IMR-90 (cell line): ENCODE data around the gene MTCL3.
A peak's percentile ranks its signal among the peaks of the same experiment; 100 is the strongest.

ENCODE experiments used
- ATAC-seq: fragments of 200-7000 bp; cut with Tn5 transposase; 2 replicates; pipeline ENCODE4 v1.9.1; 2020; ENCODE audit warnings: low read depth, mild to moderate bottlenecking, moderate library complexity
- BruUV-seq: library from RNA; stranded (reverse); fragments of 400-500 nt; replicated peaks from 2 replicates; lab custom pipeline; 2021; lab: Mats Ljungman, UMichigan
- CTCF ChIA-PET: fragments of 300-600 bp; formaldehyde crosslinking; extraction: SDS; loops from one replicate; lab custom pipeline; 2021; ENCODE audit warnings: antibody characterized with exemption; lab: Yijun Ruan, JAX
- POLR2A ChIA-PET: fragments of 300-600 bp; sonication (Branson Sonifier 250); formaldehyde crosslinking; loops from one replicate; lab custom pipeline; 2022; ENCODE audit warnings: antibody characterized with exemption; ENCODE audit not compliant: unreplicated experiment; lab: Charles Lee
- DNase-seq: peaks from one replicate; pipeline ENCODE4 v3.0.0; 2013
- H2AFZ ChIP-seq: replicated peaks from 2 replicates; pipeline ENCODE3; 2013; ENCODE audit warnings: low read length, mild to moderate bottlenecking; ENCODE audit not compliant: poor library complexity
- H2AK5ac ChIP-seq: 2 replicates; pipeline ENCODE4 v1.6.1; 2013; ENCODE audit warnings: low read depth, low read length, inconsistent platforms
- H2AK9ac ChIP-seq: replicated peaks from 2 replicates; pipeline ENCODE3; 2013; ENCODE audit warnings: mild to moderate bottlenecking, low read depth, low read length, moderate library complexity; ENCODE audit not compliant: poor library complexity
- H2BK120ac ChIP-seq: 2 replicates; pipeline ENCODE4 v1.6.1; 2013; ENCODE audit warnings: low read depth, low read length, inconsistent platforms
- H2BK15ac ChIP-seq: 3 replicates; pipeline ENCODE4 v1.6.1; 2013; ENCODE audit warnings: low read depth, low read length, inconsistent platforms
- H2BK20ac ChIP-seq: 2 replicates; pipeline ENCODE4 v1.6.1; 2013; ENCODE audit warnings: low read depth, mild to moderate bottlenecking, inconsistent platforms, low read length, moderate library complexity
- H2BK5ac ChIP-seq: 2 replicates; pipeline ENCODE4 v1.6.1; 2013; ENCODE audit warnings: mild to moderate bottlenecking, low read depth, low read length, inconsistent platforms; ENCODE audit not compliant: poor library complexity, severe bottlenecking
- H3K14ac ChIP-seq: replicated peaks from 2 replicates; pipeline ENCODE4 v1.6.1; 2013; ENCODE audit warnings: low read depth, low read length, inconsistent platforms
- H3K18ac ChIP-seq: 2 replicates; pipeline ENCODE4 v1.6.1; 2013; ENCODE audit warnings: low read depth, low read length, control low read depth
- H3K23ac ChIP-seq: 2 replicates; pipeline ENCODE4 v1.6.1; 2013; ENCODE audit warnings: low read depth, low read length, inconsistent platforms
- H3K27ac ChIP-seq: 2 replicates; pipeline ENCODE4 v1.5.1; 2013; ENCODE audit warnings: mild to moderate bottlenecking, control low read depth, low read length; ENCODE audit not compliant: insufficient read depth
- H3K27me3 ChIP-seq: 2 replicates; pipeline ENCODE4 v1.6.1; 2013; ENCODE audit warnings: low read length; ENCODE audit not compliant: control insufficient read depth, insufficient read depth
- H3K36me3 ChIP-seq: 2 replicates; pipeline ENCODE4 v1.6.1; 2013; ENCODE audit warnings: low read length, mixed read lengths; ENCODE audit not compliant: control insufficient read depth, insufficient read depth
- H3K4ac ChIP-seq: 2 replicates; pipeline ENCODE4 v1.6.1; 2013; ENCODE audit warnings: low read depth, low read length, inconsistent platforms
- H3K4me1 ChIP-seq: 2 replicates; pipeline ENCODE4 v1.6.1; 2013; ENCODE audit warnings: low read length, mixed read lengths; ENCODE audit not compliant: control insufficient read depth, insufficient read depth
- H3K4me2 ChIP-seq: 2 replicates; pipeline ENCODE4 v1.6.1; 2013; ENCODE audit warnings: low read depth, mild to moderate bottlenecking, control low read depth, low read length, moderate library complexity
- H3K4me3 ChIP-seq: 2 replicates; pipeline ENCODE4 v1.5.1; 2013; ENCODE audit warnings: low read depth, mild to moderate bottlenecking, control low read depth, low read length, moderate library complexity; ENCODE audit not compliant: insufficient read depth
- H3K56ac ChIP-seq: 2 replicates; pipeline ENCODE4 v1.6.1; 2013; ENCODE audit warnings: low read length, inconsistent platforms; ENCODE audit not compliant: insufficient read depth; ENCODE audit errors: extremely low read depth
- H3K79me1 ChIP-seq, 2 experiments: 2 replicates each; pipeline ENCODE4 v1.6.1; 2013; ENCODE audit warnings: low read length in 2 of 2, inconsistent platforms in 1 of 2, low read depth in 1 of 2
- H3K9ac ChIP-seq: 2 replicates; pipeline ENCODE4 v1.6.1; 2013; ENCODE audit warnings: low read depth, low read length, control low read depth
- H3K9me1 ChIP-seq: 2 replicates; pipeline ENCODE4 v1.6.1; 2013; ENCODE audit warnings: low read length, inconsistent platforms; ENCODE audit not compliant: insufficient read depth
- H3K9me3 ChIP-seq: 2 replicates; pipeline ENCODE4 v1.6.1; 2013; ENCODE audit warnings: low read length; ENCODE audit not compliant: control insufficient read depth, insufficient read depth
- H4K20me1 ChIP-seq: 2 replicates; pipeline ENCODE4 v1.6.1; 2013; ENCODE audit warnings: low read length, inconsistent platforms; ENCODE audit not compliant: insufficient read depth
- H4K5ac ChIP-seq: 2 replicates; pipeline ENCODE4 v1.6.1; 2013; ENCODE audit warnings: mild to moderate bottlenecking, low read depth, low read length, control low read depth
- H4K8ac ChIP-seq, 2 experiments: 2 replicates each; pipeline ENCODE4 v1.6.1; 2013; ENCODE audit warnings: low read depth in 2 of 2, low read length in 2 of 2, control low read depth in 1 of 2, inconsistent platforms in 1 of 2
- H4K91ac ChIP-seq: 2 replicates; pipeline ENCODE4 v1.6.1; 2013; ENCODE audit warnings: low read depth, low read length, inconsistent platforms; ENCODE audit not compliant: insufficient read depth
- ELK1 ChIP-seq: fragments of 150-350 bp; IDR thresholded peaks from 2 replicates; pipeline ENCODE4 v1.6.1; 2016; ENCODE audit warnings: low read depth, mild to moderate bottlenecking, low read length, moderate library complexity, borderline replicate concordance
- MAFK ChIP-seq: IDR thresholded peaks from 2 replicates; pipeline ENCODE4 v1.6.1; 2012; ENCODE audit warnings: low read depth, low read length, improper control_type of control experiment
- NFE2L2 ChIP-seq: fragments of 150-350 bp; IDR thresholded peaks from 2 replicates; pipeline ENCODE4 v1.6.1; 2016; ENCODE audit warnings: low read depth, mild to moderate bottlenecking, low read length
- RAD21 ChIP-seq: IDR thresholded peaks from 2 replicates; pipeline ENCODE4 v1.6.1; 2012; ENCODE audit warnings: low read length, improper control_type of control experiment
- WGBS, 2 experiments: methylation state at CpG; one replicate each; pipeline versions ENCODE4 v1.1.5 to v1.1.7; 2013; ENCODE audit warnings: missing lambda C conversion rate in 2 of 2; ENCODE audit not compliant: insufficient read length in 1 of 2; ENCODE audit errors: extremely low coverage in 2 of 2; 5-methylcytosine and 5-hydroxymethylcytosine counted together
- dilution Hi-C: fragments of 300-500 bp; cut with HindIII; formaldehyde crosslinking; loops from one replicate; pipeline ENCODE4 v1.14.3; 2018; ENCODE audit warnings: low sequenced_read_pairs; ENCODE audit not compliant: unreplicated experiment
- in situ Hi-C: fragments of 300-500 bp; cut with MboI; formaldehyde crosslinking; loops from 3 replicates; pipeline ENCODE4 v1.14.3; 2019; ENCODE audit warnings: low sequenced_read_pairs, inconsistent platforms, mixed read lengths
- intact Hi-C: fragments of 100-400 bp; cut with micrococcal nuclease; formaldehyde crosslinking; loops from 2 replicates; pipeline ENCODE4 v1.10.0; 2022

MTCL3 gene

GRCh38 chr6:127471379-127472255 lies 47.5 kb downstream of the MTCL3 start:
- no peaks in the 10 kb centered on the region; the same call in 1 of the 2 replicates for H4K20me1 ChIP-seq
- H4K8ac ChIP-seq: no peak overlapping the region
- no CpG with 5 or more reads among the region's 5 CpGs for WGBS, 2 experiments
- H3K23ac ChIP-seq: no peak overlapping the region
- intact Hi-C loops (no loop called here), dilution Hi-C loops (no loop called here), in situ Hi-C loops (no loop called here)
- H3K9me3 ChIP-seq: no peaks in the 10 kb centered on the region
- H3K56ac ChIP-seq: no peak overlapping the region; the same call in 1 of the 2 replicates
- H2AK5ac ChIP-seq: no peak overlapping the region
- H3K4me1 ChIP-seq: peaks cover 2% of the 10 kb centered on the region; the same call in 1 of the 2 replicates
- H2BK120ac ChIP-seq: 0 out of 2 replicates have a peak overlapping the region, but pooled peaks have one; percentile 3
- H2AK9ac ChIP-seq: no peak overlapping the region
- H2BK15ac ChIP-seq: no peak overlapping the region
- POLR2A ChIA-PET: no interaction called here
- ATAC-seq (peak; percentile 29; the same call in 1 of the 2 replicates), DNase-seq (peak; percentile 23)
- H2BK5ac ChIP-seq: no peak overlapping the region
- peak overlapping the region; percentile 64; the same call in 1 of the 2 replicates for H3K4me2 ChIP-seq
- 0 out of 2 replicates have a peak overlapping the region, but pooled peaks have one; percentile 31 for H2BK20ac ChIP-seq
- no TSS peak for BruUV-seq
- H3K27ac ChIP-seq: no peak overlapping the region
- H3K36me3 ChIP-seq: no peaks in the 10 kb centered on the region
- TF ChIP-seq MAFK: no peak
- TF ChIP-seq NFE2L2: no peak
- no peak for TF ChIP-seq RAD21
- TF ChIP-seq ELK1: no peak
- no peak overlapping the region for H3K9ac ChIP-seq
- H3K27me3 ChIP-seq: no peaks in the 10 kb centered on the region
- H3K4ac ChIP-seq: peak overlapping the region; percentile 15; the same call in 1 of the 2 replicates
- CTCF ChIA-PET: interaction anchor here (1.0 kb wide), 1 partner anchor 45 kb away, joined by 3 read pairs; no protein-coding TSS in a partner anchor
- H3K79me1 ChIP-seq: no peaks in the 10 kb centered on the region
- H4K91ac ChIP-seq: no peak overlapping the region
- no peak overlapping the region for H3K18ac ChIP-seq
- H3K4me3 ChIP-seq: no peak overlapping the region
- no peak overlapping the region; the same call in 1 of the 2 replicates for H3K14ac ChIP-seq
- no peak overlapping the region for H2AFZ ChIP-seq
- no peak overlapping the region for H4K5ac ChIP-seq
- H3K9me1 ChIP-seq: peaks cover 7% of the 10 kb centered on the region; the same call in 1 of the 2 replicates
